Adrenal gland (tissue), 5 donors: ENCODE data around the gene CD300LB.

Experiments used
- CTCF ChIP-seq, 6 experiments: fragments of 450-650 bp in 4 of 6; fragments of 200-600 bp in 2 of 6; sonication (generic) in 1 of 6; IDR thresholded peaks; 1 replicate in 5 of 6; 2 replicates in 1 of 6; pipeline versions ENCODE4 v1.5.1 to v1.8.0; 2016 to 2021; ENCODE audit warnings: antibody characterized with exemption in 6 of 6, mild to moderate bottlenecking in 2 of 6, moderate library complexity in 1 of 6
- POLR2A ChIP-seq, 2 donors: fragments of 450-650 bp; IDR thresholded peaks; one replicate each; pipeline ENCODE4 v1.6.1; 2017; ENCODE audit warnings: antibody characterized with exemption in 2 of 2, mild to moderate bottlenecking in 2 of 2, moderate library complexity in 1 of 2
- donor health status: DM: no; HTN: no; CAD: no.

GRCh38 chr17:74522381-74523105 is 8.7 kb downstream of the CD300LB start:
- TF ChIP-seq CTCF (IDR thresholded peaks at IDR 0.05) (no peak), POLR2A (IDR thresholded peaks at IDR 0.05) (no peak)
